Hematopoietic multipotent progenitor cell treated with erythropoietin and hydrocortisone succinate and interleukin-3 and kit ligand, for 15 days (in vitro differentiated cells): ENCODE results near the gene CROCC2.

Experiments
- DNase-seq: peaks from one replicate; pipeline ENCODE4 v3.0.0-alpha.2; 2015; ENCODE audit warnings: low spot score

Gene CROCC2

DNA sequence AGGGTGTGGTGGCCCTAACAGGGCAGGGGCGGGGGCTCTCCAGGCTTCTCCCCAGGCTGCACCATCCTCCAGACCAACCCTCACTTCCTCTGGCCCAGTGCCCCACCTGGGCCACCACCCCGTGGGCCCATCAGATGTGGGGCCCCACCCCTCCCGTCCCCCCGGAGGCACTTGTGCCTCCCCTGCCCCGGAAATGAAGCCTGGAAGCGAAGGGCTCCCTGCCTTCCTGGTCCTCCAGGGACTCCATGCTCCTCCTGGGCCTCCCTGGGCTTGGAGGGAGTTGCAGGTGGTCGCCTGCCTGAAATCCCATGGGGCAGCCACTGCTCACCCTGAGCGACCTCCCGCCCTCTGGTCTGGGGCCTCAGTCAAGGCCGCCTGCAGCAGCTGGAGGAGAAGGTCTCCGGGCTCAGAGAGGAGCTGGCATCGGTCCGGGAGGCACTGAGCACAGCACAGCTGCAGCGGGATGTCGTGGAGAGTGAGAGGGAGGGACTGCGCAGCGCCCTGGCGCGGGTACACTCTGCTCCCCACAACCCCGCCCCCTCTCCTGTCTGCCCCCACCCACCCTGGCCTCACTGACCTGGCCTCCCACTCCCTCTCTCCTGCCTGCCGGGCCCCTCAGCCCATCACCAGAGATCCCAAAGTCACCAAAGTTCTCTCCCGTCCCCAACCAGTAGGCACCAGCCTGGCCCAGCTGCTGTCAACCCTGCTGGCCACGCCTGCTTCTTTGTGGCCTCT lies 28.0 kb downstream of the CROCC2 start:
- no peak for DNase-seq

DNA sequence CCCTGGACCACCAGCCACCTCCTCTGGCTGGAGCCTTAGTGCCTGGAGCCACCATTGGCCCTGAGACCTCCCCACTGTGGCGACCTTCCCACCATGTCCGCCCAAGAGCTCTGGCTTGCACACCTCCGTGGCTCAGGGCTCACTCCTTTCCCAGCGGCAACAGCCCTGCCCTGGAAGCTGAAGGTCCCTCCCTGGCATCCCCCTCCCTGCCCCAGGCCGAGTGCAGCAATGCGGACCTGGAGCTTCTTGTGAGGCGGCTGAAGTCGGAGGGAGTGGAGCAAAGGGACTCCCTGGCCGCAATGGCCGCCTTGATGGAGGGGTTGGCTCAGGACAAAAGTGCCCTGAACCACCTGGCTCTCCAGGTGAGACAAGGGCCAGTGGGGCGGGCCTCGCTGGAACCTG lies 28.6 kb downstream of the CROCC2 start:
- no peak for DNase-seq

DNA sequence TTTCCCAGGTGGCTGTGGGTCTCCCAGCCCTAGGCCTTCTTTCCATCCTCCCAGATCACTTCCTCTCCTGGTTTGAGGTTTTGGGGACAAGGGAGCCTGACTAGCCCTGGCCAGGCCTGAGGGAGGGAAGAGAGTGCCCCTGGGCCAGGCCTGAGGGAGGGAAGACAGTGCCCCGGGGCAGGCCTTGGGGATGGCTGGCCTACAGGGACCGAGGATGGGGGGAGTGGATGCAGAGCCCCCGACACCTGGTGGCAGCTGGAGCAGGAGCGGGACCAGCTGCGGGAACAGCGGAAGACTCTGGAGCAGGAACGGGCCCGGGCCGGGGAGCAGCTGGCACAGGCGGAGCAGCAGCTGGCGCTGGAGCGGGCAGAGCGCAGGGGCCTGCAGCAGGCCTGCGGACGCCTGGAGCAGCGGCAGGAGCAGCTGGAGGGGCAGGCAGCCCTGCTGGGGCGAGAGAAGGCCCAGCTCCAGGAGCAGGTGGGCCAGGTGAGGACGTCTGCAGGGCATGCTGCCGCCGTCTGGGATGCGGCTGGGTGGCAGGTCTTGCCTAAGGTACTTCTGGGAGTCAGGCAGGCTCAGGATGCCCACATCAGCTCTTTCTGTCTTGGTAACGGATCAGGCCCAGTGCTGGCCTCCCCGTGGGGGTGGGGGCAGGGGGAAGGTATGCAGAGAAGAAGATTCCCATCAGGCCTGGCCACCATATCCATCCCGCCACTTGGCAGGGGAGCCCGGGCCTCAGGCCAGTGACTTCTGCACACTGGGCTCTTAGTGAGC lies 29.2 kb downstream of the CROCC2 start:
- no peak for DNase-seq

DNA sequence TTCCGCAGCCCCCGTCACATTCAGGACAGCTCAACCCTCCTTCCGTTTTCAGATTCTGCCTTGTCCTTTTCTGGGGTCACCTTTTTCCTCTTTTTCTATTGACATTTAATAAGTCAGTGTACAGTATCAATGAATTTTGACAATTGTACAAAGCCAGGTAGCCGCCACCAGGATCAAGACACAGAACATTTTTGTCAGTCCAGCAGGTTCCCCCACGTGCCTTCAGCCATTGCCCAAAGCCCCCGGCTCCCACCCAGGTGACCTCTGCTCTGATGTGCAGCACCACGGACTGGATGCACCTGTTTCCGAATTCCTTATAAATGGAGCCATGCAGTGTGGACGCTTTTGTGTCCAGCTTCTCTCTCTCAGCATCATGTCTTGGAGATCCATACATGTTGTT lies 30.0 kb downstream of the CROCC2 start:
- DNase-seq, result no peak

DNA sequence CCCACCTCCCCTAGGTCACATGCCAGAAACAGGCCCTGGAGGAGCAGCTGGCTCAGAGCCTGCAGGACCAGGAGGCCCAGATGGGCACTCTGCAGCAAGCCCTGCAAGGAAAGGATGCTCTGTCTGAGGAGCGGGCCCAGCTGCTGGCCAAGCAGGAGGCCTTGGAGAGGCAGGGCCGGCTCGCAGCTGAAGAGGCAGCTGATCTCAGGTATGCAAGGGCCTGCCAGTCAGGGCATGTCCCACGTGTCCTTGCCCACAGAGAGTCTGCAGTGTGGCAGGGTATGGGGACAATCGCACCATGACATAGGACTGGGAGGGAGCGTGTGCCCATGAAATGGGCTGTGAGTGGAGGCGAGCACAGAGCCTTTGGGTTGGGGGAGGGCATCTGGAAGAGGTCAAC lies 39.9 kb downstream of the CROCC2 start:
- no peak for DNase-seq

DNA sequence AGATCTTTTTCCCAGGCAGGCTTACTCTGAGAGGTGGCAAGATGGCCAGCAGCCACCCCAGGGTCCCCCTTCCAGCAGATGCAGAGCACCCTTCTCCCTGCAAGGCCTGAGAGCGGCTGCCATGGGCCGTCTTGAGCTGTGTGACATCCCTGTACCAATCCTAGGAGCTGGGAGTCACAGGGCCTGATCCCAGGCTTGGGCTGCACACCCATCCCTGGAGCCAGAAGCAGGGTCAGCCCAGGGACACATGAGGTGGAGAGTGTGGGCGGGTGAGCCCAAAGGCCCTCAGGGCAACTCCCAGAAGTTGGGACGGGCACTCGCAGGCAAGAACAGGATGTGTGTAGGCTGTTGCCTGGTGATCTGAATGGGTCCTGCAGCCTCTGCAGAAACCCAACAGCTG lies 40.5 kb downstream of the CROCC2 start:
- DNase-seq, result no peak

DNA sequence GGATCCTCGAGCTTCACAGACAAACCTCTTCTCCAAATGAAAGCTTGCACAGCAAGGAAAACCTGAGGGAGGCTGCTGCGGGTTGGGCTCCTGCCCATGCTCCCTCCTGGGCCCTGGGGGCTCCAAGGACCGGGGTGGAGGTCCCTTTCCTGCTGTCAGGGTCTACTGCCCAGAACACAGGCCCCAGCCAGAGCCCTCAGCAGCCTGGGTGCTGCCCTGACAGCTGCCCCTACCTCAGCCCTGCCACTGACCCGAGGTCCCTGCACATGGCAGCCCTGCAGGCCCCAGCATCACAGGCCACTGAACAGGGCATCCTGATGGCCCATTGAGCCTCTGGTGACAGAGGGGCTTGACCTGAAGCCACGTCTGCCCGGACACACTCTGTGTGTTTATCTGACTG lies 41.0 kb downstream of the CROCC2 start:
- DNase-seq, result no peak

DNA sequence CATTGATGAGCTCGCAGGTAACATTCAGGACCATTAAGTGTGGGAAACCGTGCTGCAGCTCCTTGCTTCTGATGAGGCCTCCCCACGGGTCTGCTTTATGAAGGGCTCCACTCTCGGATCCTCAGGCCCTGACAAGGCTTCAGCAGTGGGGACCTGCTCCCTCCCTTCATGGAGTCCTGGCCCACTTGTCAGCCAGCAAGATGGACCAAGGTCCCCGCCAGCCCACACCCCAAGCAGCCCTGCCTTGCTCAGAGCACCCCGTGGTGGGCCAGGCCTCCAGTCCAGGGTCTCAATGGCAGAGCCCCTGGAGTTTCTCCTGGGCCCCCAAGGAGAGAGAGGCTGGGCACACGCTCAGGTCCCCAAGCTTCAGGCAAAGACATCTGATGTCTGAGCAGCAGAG lies 41.5 kb downstream of the CROCC2 start:
- no peak for DNase-seq

DNA sequence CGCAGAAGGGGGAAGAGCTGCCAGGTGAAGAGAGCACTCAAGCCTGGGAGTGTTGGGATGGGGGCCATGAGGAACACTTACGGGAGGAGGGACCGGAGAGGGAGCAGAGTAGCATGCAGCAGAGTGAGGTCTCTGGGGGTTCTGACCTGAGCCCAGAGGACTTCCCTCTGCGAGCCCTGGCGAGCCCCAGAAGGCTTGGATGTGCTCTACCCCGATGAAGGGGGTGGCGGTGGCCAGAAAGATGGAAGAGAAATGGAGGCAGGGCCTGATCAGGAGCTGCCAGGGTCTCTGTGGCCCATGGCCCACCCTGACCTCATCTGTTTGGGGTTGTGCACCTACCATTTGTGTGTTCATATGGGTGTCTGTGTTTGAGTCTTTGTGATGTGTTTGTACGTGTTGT lies 42.0 kb downstream of the CROCC2 start:
- no peak for DNase-seq

DNA sequence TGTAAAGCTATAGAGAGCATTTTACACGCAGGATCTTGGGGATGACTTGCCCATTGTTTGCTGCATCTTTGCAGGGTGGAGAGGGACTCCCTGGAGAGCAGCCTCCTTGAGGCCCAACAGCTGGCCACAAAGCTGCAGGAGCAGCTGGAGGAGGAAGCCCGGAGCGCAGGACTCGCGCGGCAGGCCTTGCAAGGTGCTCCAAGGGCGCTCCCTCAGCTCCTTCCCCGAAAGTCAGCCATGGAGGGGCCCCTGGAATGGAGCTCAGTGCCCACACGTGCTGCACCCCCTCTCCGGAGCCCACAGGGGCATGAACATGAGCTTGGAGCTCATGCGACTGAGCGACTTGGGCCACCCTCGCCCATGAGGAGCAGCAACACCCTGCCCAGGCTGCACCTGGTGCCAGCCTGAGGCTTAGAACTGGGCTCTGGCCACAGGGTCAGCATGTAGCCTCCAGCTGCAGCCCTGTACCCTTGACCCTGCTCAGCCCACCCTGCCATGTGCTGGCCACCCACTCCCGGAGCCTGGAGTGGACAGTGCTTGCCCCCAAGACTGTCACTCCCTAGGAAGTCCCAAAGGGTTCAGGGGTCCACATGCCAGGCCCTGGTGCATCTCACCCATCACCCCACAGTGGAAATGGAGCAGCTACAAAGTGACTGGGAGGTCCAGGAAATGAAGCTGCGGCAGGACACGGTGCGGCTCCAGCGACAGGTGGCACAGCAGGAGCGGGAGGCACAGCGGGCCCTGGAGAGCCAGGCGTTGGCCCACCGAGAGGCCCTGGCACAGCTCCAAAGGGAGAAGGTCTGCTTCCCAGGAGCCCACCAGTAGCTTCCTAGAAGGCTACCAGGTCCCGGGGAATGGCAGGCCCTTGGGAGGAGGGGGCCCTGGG lies 43.0 kb downstream of the CROCC2 start:
- DNase-seq, result no peak

DNA sequence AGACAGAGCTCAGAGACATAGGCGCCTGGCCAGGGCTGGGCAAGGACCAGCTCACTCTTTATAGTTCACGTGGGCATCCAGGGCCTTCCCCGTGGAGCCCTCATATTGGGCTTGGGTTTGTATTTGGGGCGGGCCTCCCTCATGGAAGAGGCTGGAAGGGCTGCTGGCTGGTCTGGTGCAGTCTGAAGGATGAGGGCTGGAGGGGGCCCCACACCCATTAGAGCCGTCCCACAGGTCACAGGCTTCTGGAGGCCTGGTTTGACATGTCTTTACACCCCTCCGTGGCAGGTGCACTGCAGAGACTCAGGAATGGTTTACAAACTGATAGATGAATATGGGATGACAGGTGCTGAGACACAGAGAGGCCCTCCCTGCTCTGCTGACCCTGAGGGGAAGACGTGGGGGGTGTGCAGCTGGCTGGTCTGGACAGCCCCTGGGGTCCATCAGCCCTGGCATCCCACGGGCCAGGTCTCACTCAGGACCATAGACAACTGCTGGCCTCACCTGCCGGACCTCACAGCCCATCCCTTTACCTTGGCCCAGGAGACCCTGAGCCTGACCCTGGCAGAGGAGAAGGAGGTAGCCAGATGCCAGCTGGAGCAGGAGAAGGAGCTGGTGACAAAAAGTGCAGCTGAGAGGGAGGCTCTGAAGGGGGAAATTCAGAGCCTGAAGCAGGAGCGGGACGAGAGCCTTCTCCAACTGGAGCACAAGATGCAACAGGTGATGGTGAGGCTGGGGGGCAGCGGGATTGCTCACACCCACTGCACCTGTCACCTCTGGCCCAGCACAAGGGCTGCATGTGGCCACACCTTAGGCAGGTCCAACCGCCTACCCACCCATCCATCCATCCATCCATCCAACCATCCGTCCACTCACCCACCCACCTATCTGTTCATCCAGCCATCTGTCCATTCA lies 43.9 kb downstream of the CROCC2 start:
- DNase-seq, result no peak

DNA sequence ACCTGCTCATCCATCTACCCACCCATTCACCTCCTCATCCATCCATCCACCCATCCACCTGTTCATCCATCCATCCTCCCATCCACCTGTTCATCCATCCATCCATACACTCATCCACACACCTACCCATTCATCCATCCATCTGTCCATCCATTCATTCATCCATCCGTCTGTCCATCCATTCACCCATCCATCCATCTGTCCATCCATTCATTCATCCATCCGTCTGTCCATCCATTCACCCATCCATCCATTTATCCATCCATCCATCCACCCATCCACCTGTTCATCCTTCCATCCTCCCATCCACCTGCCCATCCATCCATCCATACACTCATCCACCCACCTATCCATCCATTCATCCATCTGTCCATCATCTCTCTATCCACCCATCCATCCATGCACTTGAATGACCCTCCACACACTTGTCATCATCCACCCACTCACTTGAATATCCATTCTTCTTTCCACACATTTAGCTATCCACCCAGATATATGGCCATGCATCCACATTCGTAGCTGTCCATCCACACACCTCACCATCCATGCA lies 45.0 kb downstream of the CROCC2 start:
- no peak for DNase-seq

DNA sequence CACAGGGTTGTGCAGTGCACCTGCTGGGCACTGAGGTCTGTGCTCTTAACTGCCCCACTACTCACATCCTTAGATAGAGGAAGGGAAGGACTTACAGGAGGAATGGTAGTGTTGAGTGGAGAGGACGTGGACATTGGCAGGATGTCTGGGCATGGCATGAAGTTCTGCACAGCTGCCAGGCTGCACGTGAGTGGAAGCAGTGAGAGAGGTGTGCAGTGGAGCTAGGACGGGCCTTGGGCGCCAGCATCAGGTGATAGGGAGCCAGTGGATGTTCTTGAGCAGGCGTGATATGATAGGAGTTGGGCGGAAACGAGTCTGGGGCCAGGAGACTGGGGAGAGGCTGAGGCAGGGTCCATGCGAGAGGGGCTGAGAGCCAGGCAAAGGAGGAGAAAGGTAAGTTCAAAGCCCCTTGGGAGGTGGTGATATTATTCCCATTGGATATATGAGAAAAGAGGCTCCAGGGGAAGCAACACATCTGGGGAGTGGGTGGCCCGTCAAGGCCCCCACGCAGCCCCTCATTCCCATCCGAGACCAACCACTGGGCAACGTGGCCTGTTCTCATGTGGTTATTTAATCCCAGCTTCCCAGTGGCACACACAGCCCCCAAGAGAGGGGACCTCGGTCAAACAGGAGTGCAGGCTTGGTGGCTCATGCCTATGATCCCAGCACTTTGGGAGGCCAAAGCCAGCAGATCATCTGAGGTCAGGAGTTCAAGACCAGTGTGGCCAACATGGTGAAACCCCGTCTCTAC lies 46.5 kb downstream of the CROCC2 start:
- no peak for DNase-seq

DNA sequence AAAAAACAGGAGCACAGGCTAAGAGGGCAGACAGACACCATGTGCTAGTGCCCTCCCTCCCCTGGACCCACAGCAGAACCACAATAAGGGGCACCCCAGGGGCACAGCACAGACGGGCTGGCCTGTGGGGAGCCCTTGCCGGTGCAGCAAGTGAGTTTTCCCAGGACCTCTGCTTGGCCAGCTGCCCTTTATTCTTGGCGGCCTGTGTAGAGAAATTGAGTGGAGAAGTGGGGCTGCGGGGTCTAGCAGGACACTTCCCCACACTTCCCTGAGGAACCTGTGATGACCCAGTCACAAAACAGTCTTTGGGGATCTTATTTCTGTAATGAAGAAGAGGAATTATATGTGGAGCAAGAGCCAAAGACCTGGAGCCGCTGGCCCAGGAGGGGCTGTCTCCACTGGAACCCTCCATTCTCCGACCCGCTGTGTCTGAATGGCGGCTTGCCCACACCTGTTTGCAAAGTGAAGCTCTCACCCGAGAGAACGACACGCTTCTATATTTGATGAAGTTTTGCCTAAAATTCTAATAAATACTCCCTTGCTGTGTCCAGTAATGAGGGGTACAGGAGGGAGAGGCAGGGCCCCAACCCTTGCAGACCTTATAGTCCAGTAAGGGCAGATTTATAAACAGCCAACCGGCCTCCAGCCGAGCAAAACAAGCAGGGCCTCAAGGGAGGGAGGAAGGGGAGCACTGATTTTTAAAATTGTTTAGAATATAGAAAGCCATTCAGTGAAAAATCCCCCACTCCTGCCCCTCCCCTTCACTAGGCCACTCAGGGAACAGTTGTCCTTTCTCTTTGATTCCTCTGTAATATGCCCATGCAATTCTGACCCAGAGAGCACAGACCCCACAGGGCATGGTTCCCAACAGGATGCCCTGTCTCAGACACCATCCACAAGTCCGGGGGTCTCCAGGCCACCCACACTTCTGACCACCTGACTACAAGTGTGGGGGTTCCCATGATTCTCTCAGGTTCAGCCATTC lies 47.6 kb downstream of the CROCC2 start:
- no peak for DNase-seq

DNA sequence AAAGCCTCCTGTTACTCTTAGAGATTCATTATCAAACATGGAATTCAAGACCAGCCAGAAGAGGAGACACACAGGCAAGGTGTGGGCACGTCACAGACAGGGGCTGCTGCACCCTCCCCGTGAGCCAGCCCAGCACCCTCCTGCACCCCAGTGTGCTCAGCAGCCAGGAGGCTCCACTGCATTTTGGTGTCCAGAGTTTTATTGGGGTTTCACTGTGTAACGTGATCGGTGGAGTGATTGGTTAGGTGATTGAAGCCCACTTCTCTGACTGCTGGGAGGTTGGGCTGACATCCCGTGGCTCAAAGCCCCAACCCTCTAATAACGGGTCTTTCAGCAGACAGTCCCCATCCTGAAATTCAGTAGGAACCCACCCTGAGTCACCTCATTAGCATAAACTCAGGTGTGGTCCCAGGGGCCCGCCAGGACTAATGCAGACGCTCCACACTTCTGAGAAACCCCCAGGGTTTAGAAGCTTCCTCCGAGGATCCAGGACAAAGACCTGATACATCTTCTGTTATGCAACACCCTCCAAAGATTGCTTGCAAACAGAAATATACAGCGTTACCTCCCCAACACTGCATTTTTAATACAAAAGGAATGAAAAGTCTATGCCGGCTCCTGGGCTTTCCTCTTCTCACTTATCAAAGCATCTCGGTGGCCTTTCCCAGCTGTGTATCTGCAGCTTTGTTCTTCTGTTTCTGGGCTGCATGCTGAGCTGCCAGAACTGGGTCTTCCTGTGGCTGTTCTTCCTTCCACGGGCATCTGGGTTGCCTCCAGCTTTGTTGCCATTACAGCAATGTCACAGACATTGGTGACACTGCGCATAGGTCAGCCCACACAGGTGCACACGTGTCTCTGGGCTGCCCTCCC lies 48.5 kb downstream of the CROCC2 start:
- no peak for DNase-seq

DNA sequence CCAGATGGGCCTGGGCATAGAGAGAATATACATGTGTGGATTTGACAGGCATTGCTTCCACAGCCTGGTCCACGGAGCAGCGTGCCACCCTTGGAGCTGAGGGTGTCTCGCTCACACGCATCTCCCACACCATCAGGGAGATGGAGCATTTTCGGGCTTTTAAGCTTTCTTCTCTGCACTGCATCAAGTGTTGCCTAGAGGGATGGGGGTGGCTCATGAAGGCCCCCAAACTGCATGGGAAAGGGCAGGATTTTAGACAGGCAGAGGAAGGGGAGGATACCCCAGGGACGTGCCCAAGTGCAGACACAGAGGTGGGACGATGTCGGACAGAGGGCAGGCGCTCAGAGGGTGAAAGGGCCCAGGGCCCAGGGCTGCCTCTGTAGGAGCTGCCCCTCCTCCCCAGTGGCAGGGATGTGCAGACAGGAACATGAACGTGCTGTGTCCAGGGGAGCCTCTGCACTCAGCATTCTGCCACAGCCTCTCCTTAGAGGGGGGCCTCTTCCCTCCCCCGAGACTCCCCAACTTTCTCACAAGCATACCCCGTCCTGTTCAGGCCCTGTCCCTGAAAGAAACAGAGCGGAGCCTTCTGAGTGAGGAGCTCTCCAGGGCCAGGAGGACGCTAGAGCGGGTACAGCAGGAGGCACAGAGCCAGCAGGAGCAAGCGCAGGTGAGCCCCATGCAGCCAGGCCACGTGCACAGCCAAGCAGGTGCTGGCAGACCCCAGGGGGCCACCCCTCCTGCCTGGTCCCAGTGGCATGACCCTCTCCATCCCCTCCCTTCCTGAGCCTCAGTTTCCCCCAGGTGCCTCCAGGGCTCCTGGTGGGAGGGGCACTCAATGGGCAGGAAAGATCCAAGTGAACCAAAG lies 49.4 kb downstream of the CROCC2 start:
- DNase-seq, result no peak

DNA sequence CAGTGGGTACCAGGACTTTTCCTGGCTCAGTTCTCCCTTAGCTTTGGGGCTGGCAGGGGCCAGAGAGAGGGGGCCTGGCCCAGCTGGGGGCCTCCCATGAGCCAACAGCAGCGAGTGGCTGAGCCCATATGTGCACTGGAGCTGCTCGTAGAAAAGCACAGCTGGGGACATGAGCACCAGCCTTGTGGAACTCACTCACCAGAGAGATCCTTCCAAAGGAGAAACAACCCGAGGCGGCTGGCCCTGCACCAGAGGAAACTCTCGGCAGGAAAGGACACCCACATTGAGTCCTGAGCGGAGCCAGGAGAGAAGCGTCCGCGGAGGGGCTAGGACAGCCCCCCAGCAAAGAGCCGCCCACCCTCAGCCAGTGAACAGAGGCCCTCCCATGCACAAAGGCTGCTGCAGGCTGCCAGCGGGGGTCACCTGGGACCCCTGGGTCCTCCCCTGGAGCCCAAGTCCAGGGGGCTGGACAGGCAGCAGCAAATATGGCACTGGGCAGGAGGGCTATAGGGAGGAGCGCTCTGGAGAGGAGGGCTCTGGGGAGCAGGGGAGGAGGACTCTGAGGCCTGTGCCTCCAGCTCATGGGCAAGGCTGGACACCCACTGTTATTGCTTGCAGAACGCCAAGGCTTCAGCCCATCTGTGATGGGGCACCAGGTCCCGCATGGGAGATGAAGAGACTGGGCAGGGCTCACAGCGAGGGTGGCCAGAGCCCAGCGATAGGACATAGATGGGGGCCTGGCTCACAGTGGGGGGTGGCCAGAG lies 50.2 kb downstream of the CROCC2 start:
- no peak for DNase-seq
